ENCODE results near the gene SLA2. TPM values are rescaled to one million over a fixed set of nuclear protein-coding genes. Genes with fewer than 3 reads are reported as not detected.

Gene SLA2
- total RNA-seq, 2 donors from 2014 or later: 0.37 to 0.39 TPM

- Histone ChIP-seq H3K4me3 (no peak overlapping the region), H3K27me3 (no peaks in the 10 kb centered on the region), H3K36me3 (peaks cover 52% of the 10 kb centered on the region), H3K9me3 (no peaks in the 10 kb centered on the region), H3K4me1 (no peaks in the 10 kb centered on the region), H3K27ac (no peak overlapping the region)
- no peak for DNase-seq (ENCODE audit: low spot score)
- no peak for TF ChIP-seq CTCF (IDR thresholded peaks at IDR 0.05)
Measured at GRCh38 chr20:36654506-36654905, 8.5 kb upstream of the SLA2 start.

GRCh38 chr20:36653456-36653855 lies 7.5 kb upstream of the SLA2 start:
- Histone ChIP-seq H3K4me1 (no peaks in the 10 kb centered on the region), H3K9me3 (no peaks in the 10 kb centered on the region), H3K27ac (no peak overlapping the region), H3K27me3 (no peaks in the 10 kb centered on the region), H3K36me3 (peaks cover 52% of the 10 kb centered on the region), H3K4me3 (no peak overlapping the region)
- DNase-seq (ENCODE audit: low spot score): no peak
- no peak for TF ChIP-seq CTCF (IDR thresholded peaks at IDR 0.05)

- no peak overlapping the region for H3K4me3 ChIP-seq
- no peaks in the 10 kb centered on the region for H3K4me1 ChIP-seq
- peaks cover 14% of the 10 kb centered on the region for H3K36me3 ChIP-seq
- no peak for TF ChIP-seq CTCF (IDR thresholded peaks at IDR 0.05)
- no peaks in the 10 kb centered on the region for H3K9me3 ChIP-seq
- H3K27ac ChIP-seq: no peak overlapping the region
- H3K27me3 ChIP-seq: no peaks in the 10 kb centered on the region
- no peak for DNase-seq (ENCODE audit: low spot score)
Measured at GRCh38 chr20:36647196-36648121, 1.5 kb upstream of the SLA2 start.

- Histone ChIP-seq H3K4me3 (no peak overlapping the region), H3K4me1 (no peaks in the 10 kb centered on the region), H3K27ac (no peak overlapping the region), H3K9me3 (no peaks in the 10 kb centered on the region), H3K36me3 (peaks cover 7% of the 10 kb centered on the region), H3K27me3 (no peaks in the 10 kb centered on the region)
- DNase-seq (ENCODE audit: low spot score): no peak
- no peak for TF ChIP-seq CTCF (IDR thresholded peaks at IDR 0.05)
Measured at GRCh38 chr20:36646678-36647077, 682 bp upstream of the SLA2 start.

- H3K4me3 ChIP-seq: no peak overlapping the region
Measured at GRCh38 chr20:36645353-36645752, 643 bp downstream of the SLA2 start.

More at GRCh38 chr20:36645353-36645752, 643 bp downstream of the SLA2 start:
- no peak overlapping the region for H3K27ac ChIP-seq
- no peaks in the 10 kb centered on the region for H3K4me1 ChIP-seq
- no peaks in the 10 kb centered on the region for H3K36me3 ChIP-seq
- H3K27me3 ChIP-seq: no peaks in the 10 kb centered on the region
- TF ChIP-seq CTCF (IDR thresholded peaks at IDR 0.05): no peak
- DNase-seq (ENCODE audit: low spot score): no peak
- H3K9me3 ChIP-seq: no peaks in the 10 kb centered on the region
